Epithelial cell of esophagus (primary cell): ENCODE results near the gene GALNT9.
A peak's percentile ranks its signal among the peaks of the same experiment; 100 is the strongest.

Source experiments
- DNase-seq: peaks from one replicate; pipeline ENCODE4 v3.0.0; 2010; ENCODE audit warnings: low read depth
- H3K4me3 ChIP-seq: 2 replicates; pipeline ENCODE4 v1.5.1; 2011; ENCODE audit warnings: mild to moderate bottlenecking, low read length, control low read depth
- TF ChIP-seq, protein P1 (sequence below): IDR thresholded peaks from 2 replicates; pipeline ENCODE4 v1.5.1; 2011; ENCODE audit warnings: low read depth, mild to moderate bottlenecking, low read length, control low read depth, inconsistent platforms; ENCODE audit not compliant: insufficient read depth; ENCODE audit errors: missing control alignments

Gene GALNT9

DNA sequence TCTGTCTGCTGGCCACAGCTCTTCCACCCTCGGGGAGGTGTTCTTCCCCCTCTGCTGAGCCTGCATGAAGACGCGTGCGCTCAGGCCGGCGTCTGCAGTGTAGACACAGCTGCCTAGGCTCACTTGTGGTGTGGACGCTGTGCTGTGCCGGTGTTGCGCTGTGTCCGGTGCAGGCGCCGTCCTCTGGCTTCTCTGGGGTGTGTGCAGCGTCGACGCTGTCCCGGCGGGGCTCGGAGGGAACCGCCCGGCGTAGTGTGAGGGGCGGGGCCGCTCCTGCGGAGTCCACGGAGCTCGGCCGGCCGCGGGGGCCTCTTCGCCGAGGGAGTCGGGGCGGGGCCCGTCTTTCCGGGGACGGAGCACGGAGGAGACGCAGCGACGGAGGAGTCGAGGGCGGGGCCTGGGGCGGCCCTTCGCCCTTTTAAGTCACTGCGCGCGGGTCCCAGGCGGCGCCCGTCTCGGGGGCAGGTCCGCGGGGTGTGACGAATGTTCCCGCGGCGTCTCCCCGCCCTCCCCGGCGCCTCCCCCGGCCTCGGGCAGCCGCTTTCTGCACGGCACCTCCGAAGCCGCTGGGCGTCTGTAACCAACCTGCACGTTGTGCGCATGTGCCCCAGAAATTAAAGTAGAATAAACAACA lies 139.9 kb downstream of the GALNT9 start:
- TF ChIP-seq, protein P1, sequence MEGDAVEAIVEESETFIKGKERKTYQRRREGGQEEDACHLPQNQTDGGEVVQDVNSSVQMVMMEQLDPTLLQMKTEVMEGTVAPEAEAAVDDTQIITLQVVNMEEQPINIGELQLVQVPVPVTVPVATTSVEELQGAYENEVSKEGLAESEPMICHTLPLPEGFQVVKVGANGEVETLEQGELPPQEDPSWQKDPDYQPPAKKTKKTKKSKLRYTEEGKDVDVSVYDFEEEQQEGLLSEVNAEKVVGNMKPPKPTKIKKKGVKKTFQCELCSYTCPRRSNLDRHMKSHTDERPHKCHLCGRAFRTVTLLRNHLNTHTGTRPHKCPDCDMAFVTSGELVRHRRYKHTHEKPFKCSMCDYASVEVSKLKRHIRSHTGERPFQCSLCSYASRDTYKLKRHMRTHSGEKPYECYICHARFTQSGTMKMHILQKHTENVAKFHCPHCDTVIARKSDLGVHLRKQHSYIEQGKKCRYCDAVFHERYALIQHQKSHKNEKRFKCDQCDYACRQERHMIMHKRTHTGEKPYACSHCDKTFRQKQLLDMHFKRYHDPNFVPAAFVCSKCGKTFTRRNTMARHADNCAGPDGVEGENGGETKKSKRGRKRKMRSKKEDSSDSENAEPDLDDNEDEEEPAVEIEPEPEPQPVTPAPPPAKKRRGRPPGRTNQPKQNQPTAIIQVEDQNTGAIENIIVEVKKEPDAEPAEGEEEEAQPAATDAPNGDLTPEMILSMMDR, result peak; percentile 6
- H3K4me3 ChIP-seq, result peak overlapping the region; percentile 50
- peak; percentile 89 for DNase-seq

DNA sequence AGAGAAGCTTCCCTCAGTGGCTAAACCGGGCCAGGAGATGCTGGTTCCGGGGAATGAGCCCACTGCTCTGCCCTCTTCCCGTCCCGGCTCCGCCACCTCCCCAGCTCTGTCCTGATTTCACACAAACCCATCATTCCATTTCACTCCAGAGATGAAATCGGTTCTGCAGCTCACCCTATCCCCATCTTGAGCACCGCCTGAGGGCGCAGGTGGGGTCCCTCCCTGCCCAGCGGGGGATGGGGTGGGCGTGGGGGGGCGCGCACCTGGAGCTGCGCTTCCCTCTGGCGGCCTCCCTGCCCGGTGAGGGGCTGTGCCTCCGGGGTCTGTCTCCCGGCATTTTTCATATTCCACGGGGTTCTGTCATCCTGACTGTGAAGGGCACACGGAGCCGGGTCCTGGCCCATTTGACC lies 140.5 kb downstream of the GALNT9 start:
- H3K4me3 ChIP-seq, result peak overlapping the region; percentile 50
- DNase-seq, result no peak
- TF ChIP-seq, protein P1, result no peak

GRCh38 chr12:132188451-132188901 lies 140.9 kb downstream of the GALNT9 start:
- DNase-seq, result no peak
- TF ChIP-seq, protein P1, result no peak
- H3K4me3 ChIP-seq, result no peak overlapping the region

- TF ChIP-seq, protein P1, result no peak
- H3K4me3 ChIP-seq, result no peak overlapping the region
- no peak for DNase-seq
Measured at GRCh38 chr12:132187646-132188450, 141.5 kb downstream of the GALNT9 start.

DNA sequence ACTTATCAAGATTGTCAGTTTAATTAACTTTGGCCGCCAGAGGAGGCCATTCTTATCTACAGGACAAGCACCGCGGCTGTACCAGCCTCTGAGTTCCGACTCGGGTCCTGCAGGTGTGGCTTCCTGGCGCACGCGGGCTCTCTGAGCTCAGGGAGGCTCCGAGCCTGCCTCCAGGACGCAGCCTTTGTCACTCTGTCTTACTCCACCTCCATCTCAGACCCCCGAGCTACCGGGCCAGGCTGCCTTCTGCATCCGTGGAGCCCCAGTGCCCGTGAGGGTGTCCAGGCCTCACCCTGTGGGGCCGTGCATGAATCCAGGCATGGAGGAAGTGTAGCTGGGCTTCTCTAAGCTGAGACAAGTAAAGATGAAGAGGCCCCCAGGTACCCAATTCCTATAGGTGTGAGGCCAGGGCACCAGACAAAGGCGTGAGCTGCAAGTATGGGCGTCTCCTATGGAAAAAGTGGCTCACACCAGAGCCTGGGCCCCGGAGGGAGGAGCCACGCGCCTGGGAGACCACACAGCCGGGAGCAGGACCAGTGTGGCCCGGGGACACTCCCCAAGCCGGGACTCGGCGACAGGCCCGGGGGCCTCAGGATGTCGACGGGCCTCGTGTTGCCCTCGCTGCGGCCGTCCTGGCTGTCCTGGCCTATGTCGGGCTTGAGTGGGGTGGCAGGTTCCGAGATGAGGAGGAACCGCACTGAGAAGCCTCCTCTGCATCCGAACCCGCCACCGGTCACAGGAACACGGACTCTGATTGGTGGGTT lies 142.3 kb downstream of the GALNT9 start:
- DNase-seq, result no peak
- TF ChIP-seq, protein P1, result no peak
- H3K4me3 ChIP-seq, result no peak overlapping the region

DNA sequence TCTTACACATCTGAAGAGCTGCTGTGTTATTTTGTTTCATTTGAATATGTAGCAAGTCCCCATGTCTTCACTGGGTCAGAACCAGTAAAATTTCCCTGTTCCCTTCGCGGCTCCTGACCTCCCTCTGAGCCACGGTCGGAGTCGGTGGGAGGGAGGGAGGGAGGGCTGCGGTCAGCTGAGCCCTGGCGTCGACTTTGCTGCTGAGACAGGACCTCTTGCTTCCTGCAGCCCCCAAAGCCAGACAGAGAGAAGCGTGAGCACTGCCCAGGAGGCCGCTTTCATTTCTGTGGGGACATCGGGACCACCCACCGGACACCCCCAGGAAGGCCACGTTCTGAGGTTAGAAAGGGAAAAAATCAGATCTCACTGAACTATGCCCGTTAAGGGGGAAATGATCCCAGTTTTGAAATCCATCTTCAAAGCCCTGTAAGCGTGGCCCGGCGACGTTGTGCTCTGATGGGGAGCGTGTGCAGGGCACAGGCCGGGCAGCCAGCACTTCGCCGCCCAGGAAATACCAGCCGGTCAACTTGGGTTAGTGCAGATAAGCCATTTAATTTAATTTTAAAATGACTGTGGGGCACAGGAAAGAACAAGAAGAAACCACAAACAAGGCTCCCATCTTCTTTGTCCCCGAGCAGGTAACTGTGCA lies 143.1 kb downstream of the GALNT9 start:
- no peak overlapping the region for H3K4me3 ChIP-seq
- no peak for DNase-seq
- TF ChIP-seq, protein P1, result no peak
